DND-41 (cell line): ENCODE results near the gene HTR2C.

ENCODE experiments used
- EZH2 ChIP-seq: IDR thresholded peaks from 3 replicates; pipeline ENCODE4 v1.6.1; 2012; ENCODE audit warnings: borderline replicate concordance, low read depth, mild to moderate bottlenecking, moderate library complexity, low read length, inconsistent platforms; ENCODE audit not compliant: severe bottlenecking
- TF ChIP-seq, protein P1 (sequence below): IDR thresholded peaks from 2 replicates; pipeline ENCODE4 v1.5.1; 2012; ENCODE audit warnings: borderline replicate concordance, low read length, moderate library complexity, mild to moderate bottlenecking; ENCODE audit not compliant: poor library complexity, severe bottlenecking; ENCODE audit errors: extremely low read depth

DNA sequence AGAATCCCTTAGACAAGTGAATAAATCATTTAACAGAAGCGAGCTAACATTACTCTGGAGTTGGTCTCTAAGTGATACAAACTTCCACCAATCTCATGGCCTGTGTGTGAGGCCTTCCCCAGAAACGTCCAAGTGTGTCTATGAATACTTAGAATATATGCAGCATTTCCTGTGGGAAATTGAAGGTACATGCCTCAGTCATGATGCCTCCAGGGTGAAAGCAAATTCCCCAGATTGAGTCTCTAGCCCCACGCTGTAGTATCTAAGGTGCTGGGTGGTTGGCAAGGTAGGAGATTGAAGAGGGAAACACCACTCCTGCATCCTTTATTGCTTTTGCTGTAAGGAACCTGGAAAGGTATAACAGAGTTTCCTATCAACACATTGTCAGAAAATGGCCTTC is 319.7 kb downstream of the HTR2C start:
- no peak for TF ChIP-seq EZH2
- TF ChIP-seq, protein P1, sequence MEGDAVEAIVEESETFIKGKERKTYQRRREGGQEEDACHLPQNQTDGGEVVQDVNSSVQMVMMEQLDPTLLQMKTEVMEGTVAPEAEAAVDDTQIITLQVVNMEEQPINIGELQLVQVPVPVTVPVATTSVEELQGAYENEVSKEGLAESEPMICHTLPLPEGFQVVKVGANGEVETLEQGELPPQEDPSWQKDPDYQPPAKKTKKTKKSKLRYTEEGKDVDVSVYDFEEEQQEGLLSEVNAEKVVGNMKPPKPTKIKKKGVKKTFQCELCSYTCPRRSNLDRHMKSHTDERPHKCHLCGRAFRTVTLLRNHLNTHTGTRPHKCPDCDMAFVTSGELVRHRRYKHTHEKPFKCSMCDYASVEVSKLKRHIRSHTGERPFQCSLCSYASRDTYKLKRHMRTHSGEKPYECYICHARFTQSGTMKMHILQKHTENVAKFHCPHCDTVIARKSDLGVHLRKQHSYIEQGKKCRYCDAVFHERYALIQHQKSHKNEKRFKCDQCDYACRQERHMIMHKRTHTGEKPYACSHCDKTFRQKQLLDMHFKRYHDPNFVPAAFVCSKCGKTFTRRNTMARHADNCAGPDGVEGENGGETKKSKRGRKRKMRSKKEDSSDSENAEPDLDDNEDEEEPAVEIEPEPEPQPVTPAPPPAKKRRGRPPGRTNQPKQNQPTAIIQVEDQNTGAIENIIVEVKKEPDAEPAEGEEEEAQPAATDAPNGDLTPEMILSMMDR = no peak
